NCI-H1436 treated with DMSO at 0.1 percent for 48 hours (cell line): Measurements from ENCODE around the gene IQSEC1.

Experiments
- DNase-seq: peaks from one replicate; lab custom pipeline; 2025; lab: John Stamatoyannopoulos, UW

Gene IQSEC1

GRCh38 chr3:12985148-12985547, 88.1 kb downstream of the IQSEC1 start:
- DNase-seq: no peak

GRCh38 chr3:12984023-12984823, 89.0 kb downstream of the IQSEC1 start:
- no peak for DNase-seq

- DNase-seq: no peak
Observed at GRCh38 chr3:12983319-12983718, 89.9 kb downstream of the IQSEC1 start.

- no peak for DNase-seq
Observed at GRCh38 chr3:12982619-12983101, 90.6 kb downstream of the IQSEC1 start.

GRCh38 chr3:12981306-12982275, 91.6 kb downstream of the IQSEC1 start:
- no peak for DNase-seq

GRCh38 chr3:12980596-12981290, 92.5 kb downstream of the IQSEC1 start:
- no peak for DNase-seq

GRCh38 chr3:12979947-12980487, 93.2 kb downstream of the IQSEC1 start:
- no peak for DNase-seq

- no peak for DNase-seq
Observed at GRCh38 chr3:12979151-12979946, 93.9 kb downstream of the IQSEC1 start.

- DNase-seq: no peak
Observed at GRCh38 chr3:12978682-12979081, 94.5 kb downstream of the IQSEC1 start.

GRCh38 chr3:12977117-12977808, 96.0 kb downstream of the IQSEC1 start:
- DNase-seq: no peak

- DNase-seq: no peak
Observed at GRCh38 chr3:12975748-12976522, 97.3 kb downstream of the IQSEC1 start.

GRCh38 chr3:12974819-12975218, 98.4 kb downstream of the IQSEC1 start:
- DNase-seq: no peak

GRCh38 chr3:12974334-12974733, 98.9 kb downstream of the IQSEC1 start:
- DNase-seq: no peak

GRCh38 chr3:12973827-12974226, 99.4 kb downstream of the IQSEC1 start:
- no peak for DNase-seq

- DNase-seq: no peak
Observed at GRCh38 chr3:12972781-12973702, 100.2 kb downstream of the IQSEC1 start.

- DNase-seq: no peak
Observed at GRCh38 chr3:12972043-12972442, 101.2 kb downstream of the IQSEC1 start.

- DNase-seq: no peak
Observed at GRCh38 chr3:12970684-12971083, 102.5 kb downstream of the IQSEC1 start.

GRCh38 chr3:12969486-12969885, 103.7 kb downstream of the IQSEC1 start:
- DNase-seq: no peak

GRCh38 chr3:12968541-12968940, 104.7 kb downstream of the IQSEC1 start:
- DNase-seq: no peak
